Activated CD4-positive, CD25-positive, alpha-beta regulatory T cell (primary cell): ENCODE measurements around the gene RRP12.

Source experiments
- DNase-seq, 4 experiments: peaks; one replicate each; lab custom pipeline; 2025; lab: John Stamatoyannopoulos, UW

The RRP12 gene

GRCh38 chr10:97312897-97313296 lies 88.2 kb downstream of the RRP12 start:
- DNase-seq: no peak

- no peak for DNase-seq
These were observed 90.0 kb downstream of the RRP12 start for GRCh38 chr10:97311111-97311626.

GRCh38 chr10:97307866-97308780 lies 93.0 kb downstream of the RRP12 start:
- no peak for DNase-seq

- no peak for DNase-seq
These were observed 93.7 kb downstream of the RRP12 start for GRCh38 chr10:97307441-97307840.
